K562 (cell line): ENCODE results near the gene FANCF. TPM values are rescaled to one million over a fixed set of nuclear protein-coding genes. Genes with fewer than 3 reads are reported as not detected.

Source experiments
- CEBPB ChIP-seq: fragments of 450-650 bp; IDR thresholded peaks from 2 replicates; pipeline ENCODE4 v1.6.1; 2016; ENCODE audit warnings: missing genetic modification characterization, missing compliant biosample characterization
- E2F8 ChIP-seq: fragments of 450-650 bp; IDR thresholded peaks from 2 replicates; pipeline ENCODE4 v1.7.1; 2018; ENCODE audit warnings: mild to moderate bottlenecking, low read depth; ENCODE audit not compliant: partially characterized antibody
- HEY1 ChIP-seq: fragments of 250-450 bp; sonication (Bioruptor Pico); IDR thresholded peaks from 2 replicates; pipeline ENCODE4 v1.5.0; 2020; ENCODE audit warnings: mild to moderate bottlenecking, moderate library complexity, borderline replicate concordance
- REST ChIP-seq, 2 experiments: fragments of 450-650 bp; formaldehyde crosslinking in 1 of 2; IDR thresholded peaks; 2 replicates each; pipeline versions ENCODE4 v1.4.0 to v1.6.1; 2014 to 2020; ENCODE audit warnings: mild to moderate bottlenecking in 2 of 2, borderline replicate concordance in 1 of 2, low read depth in 1 of 2
- ZNF41 ChIP-seq: fragments of 250-450 bp; sonication (Bioruptor Pico); conservative IDR thresholded peaks from 2 replicates; pipeline ENCODE4 v1.4.0; 2020; ENCODE audit warnings: mild to moderate bottlenecking
- polyA plus RNA-seq, 8 experiments: library from polyadenylated mRNA; depleted of rRNA in 4 of 8; stranded (reverse) in 5 of 8; unstranded in 3 of 8; fragments of >200 nt; fragmentation: Nextera tagmentation in 2 of 8; fragmentation: Illumina TruSeq in 1 of 8; extraction: Ambion mirVana in 2 of 8; extraction: Trizol in 1 of 8; gene quantifications; 2 replicates each; pipeline versions ENCODE4 v1.2.1 to v1.2.3, GENCODE V29; 2011 to 2014; ENCODE audit warnings: inconsistent platforms in 1 of 8, missing spikeins in 1 of 8
- total RNA-seq, 7 experiments: library from RNA; depleted of rRNA in 6 of 7; stranded (reverse); fragments of >200 nt in 6 of 7; fragmentation: Illumina TruSeq in 2 of 7; extraction: Trizol in 2 of 7; gene quantifications; 2 replicates each; pipeline versions ENCODE4 v1.2.1 to v1.2.3, GENCODE V29; 2011 to 2021; ENCODE audit warnings: low replicate concordance in 1 of 7
- TF ChIP-seq, protein P1 (sequence below): fragments of 250-450 bp; sonication (Bioruptor Pico); IDR thresholded peaks from 2 replicates; pipeline ENCODE4 v1.5.0; 2020; ENCODE audit warnings: mild to moderate bottlenecking, borderline replicate concordance

The FANCF gene
- total and polyA plus RNA-seq, 9 of the 15 experiments (the other 6 are each of a cell fraction or from before 2014, with no cell fraction given) = 0.99 to 10.3 (median 7.5) TPM

- TF ChIP-seq REST (IDR thresholded peaks at IDR 0.05; ENCODE audit: borderline replicate concordance) = peak; percentile 48; the same call in 1 of the 2 replicates
- TF ChIP-seq REST (CRISPR knock-in tag; IDR thresholded peaks at IDR 0.05; ENCODE audit: low read depth) = no peak
- TF ChIP-seq, protein P1, sequence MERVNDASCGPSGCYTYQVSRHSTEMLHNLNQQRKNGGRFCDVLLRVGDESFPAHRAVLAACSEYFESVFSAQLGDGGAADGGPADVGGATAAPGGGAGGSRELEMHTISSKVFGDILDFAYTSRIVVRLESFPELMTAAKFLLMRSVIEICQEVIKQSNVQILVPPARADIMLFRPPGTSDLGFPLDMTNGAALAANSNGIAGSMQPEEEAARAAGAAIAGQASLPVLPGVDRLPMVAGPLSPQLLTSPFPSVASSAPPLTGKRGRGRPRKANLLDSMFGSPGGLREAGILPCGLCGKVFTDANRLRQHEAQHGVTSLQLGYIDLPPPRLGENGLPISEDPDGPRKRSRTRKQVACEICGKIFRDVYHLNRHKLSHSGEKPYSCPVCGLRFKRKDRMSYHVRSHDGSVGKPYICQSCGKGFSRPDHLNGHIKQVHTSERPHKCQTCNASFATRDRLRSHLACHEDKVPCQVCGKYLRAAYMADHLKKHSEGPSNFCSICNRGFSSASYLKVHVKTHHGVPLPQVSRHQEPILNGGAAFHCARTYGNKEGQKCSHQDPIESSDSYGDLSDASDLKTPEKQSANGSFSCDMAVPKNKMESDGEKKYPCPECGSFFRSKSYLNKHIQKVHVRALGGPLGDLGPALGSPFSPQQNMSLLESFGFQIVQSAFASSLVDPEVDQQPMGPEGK = no peak
- no peak for TF ChIP-seq ZNF41 (CRISPR knock-in tag)
- TF ChIP-seq CEBPB (tag) = peak; percentile 83
- no peak for TF ChIP-seq E2F8
- no peak for TF ChIP-seq HEY1 (CRISPR knock-in tag)
Observed at GRCh38 chr11:22670830-22671229, 45.2 kb upstream of the FANCF start (continued).
